HEK293 (cell line): Measurements from ENCODE around the gene RAD51.

ENCODE experiments used
- CTCF ChIA-PET: fragments of 350-600 bp; formaldehyde crosslinking; extraction: SDS; loops from one replicate; lab custom pipeline; 2021; ENCODE audit warnings: antibody characterized with exemption; lab: Yijun Ruan, JAX
- POLR2A ChIA-PET: fragments of 300-600 bp; formaldehyde crosslinking; extraction: SDS; loops from one replicate; lab custom pipeline; 2020; ENCODE audit warnings: antibody characterized with exemption, inconsistent platforms; lab: Yijun Ruan, JAX
- H3K27ac ChIP-seq: fragments of 200-500 bp; sonication (Bioruptor generic); 2 replicates; pipeline ENCODE4 v1.5.1; 2014; ENCODE audit warnings: low read depth, low read length, control low read depth, inconsistent platforms; ENCODE audit errors: extremely low read depth
- H3K36me3 ChIP-seq, 2 experiments: fragments of 200-500 bp in 1 of 2; sonication (Bioruptor generic) in 1 of 2; 1 replicate in 1 of 2; 2 replicates in 1 of 2; pipeline ENCODE4 v1.5.1; 2014 to 2017; ENCODE audit warnings: inconsistent platforms in 2 of 2, low read length in 2 of 2; ENCODE audit not compliant: control insufficient read depth in 2 of 2, insufficient read depth in 1 of 2
- H3K4me1 ChIP-seq: fragments of 200-500 bp; sonication (Bioruptor generic); 2 replicates; pipeline ENCODE4 v1.5.1; 2014; ENCODE audit warnings: mild to moderate bottlenecking, low read length, inconsistent platforms; ENCODE audit not compliant: control insufficient read depth, insufficient read depth
- H3K4me3 ChIP-seq: 2 replicates; pipeline ENCODE4 v1.5.1; 2011; ENCODE audit warnings: low read depth, mild to moderate bottlenecking, control low read depth, low read length, moderate library complexity
- H3K9me3 ChIP-seq: fragments of 200-500 bp; sonication (Bioruptor generic); 2 replicates; pipeline ENCODE4 v1.5.1; 2014; ENCODE audit warnings: low read depth, low read length, inconsistent platforms; ENCODE audit not compliant: control insufficient read depth, insufficient read depth
- MYNN ChIP-seq: fragments of 450-650 bp; formaldehyde crosslinking; IDR thresholded peaks from 2 replicates; pipeline ENCODE4 v1.5.1; 2016; ENCODE audit warnings: missing biosample characterization, missing genetic modification characterization, borderline replicate concordance
- RBAK ChIP-seq: fragments of 450-650 bp; formaldehyde crosslinking; IDR thresholded peaks from 2 replicates; pipeline ENCODE4 v1.5.1; 2016; ENCODE audit warnings: missing biosample characterization, missing genetic modification characterization
- SALL2 ChIP-seq: fragments of 450-650 bp; formaldehyde crosslinking; IDR thresholded peaks from 2 replicates; pipeline ENCODE4 v1.5.0; 2017; ENCODE audit warnings: missing biosample characterization, mild to moderate bottlenecking, missing genetic modification characterization, borderline replicate concordance
- YY1 ChIP-seq: fragments of 450-650 bp; formaldehyde crosslinking; IDR thresholded peaks from 2 replicates; pipeline ENCODE4 v1.5.1; 2018; ENCODE audit warnings: missing biosample characterization, missing genetic modification characterization
- ZBTB17 ChIP-seq: fragments of 450-650 bp; formaldehyde crosslinking; IDR thresholded peaks from 2 replicates; pipeline ENCODE4 v1.5.1; 2016; ENCODE audit warnings: missing biosample characterization, missing genetic modification characterization
- ZNF10 ChIP-seq: fragments of 450-650 bp; formaldehyde crosslinking; IDR thresholded peaks from 2 replicates; pipeline ENCODE4 v1.5.1; 2017; ENCODE audit warnings: missing biosample characterization, missing genetic modification characterization
- ZNF114 ChIP-seq: fragments of 450-650 bp; formaldehyde crosslinking; IDR thresholded peaks from 2 replicates; pipeline ENCODE4 v1.5.0; 2017; ENCODE audit warnings: missing biosample characterization, missing genetic modification characterization
- ZNF302 ChIP-seq: fragments of 450-650 bp; formaldehyde crosslinking; IDR thresholded peaks from 2 replicates; pipeline ENCODE4 v1.5.1; 2016; ENCODE audit warnings: missing biosample characterization, missing genetic modification characterization, low read depth
- ZNF366 ChIP-seq: fragments of 450-650 bp; formaldehyde crosslinking; conservative IDR thresholded peaks from 2 replicates; pipeline ENCODE4 v1.5.1; 2016; ENCODE audit warnings: missing biosample characterization, missing genetic modification characterization
- ZNF433 ChIP-seq: fragments of 450-650 bp; formaldehyde crosslinking; IDR thresholded peaks from 2 replicates; pipeline ENCODE4 v1.5.1; 2016; ENCODE audit warnings: missing biosample characterization, missing genetic modification characterization, low read depth
- ZNF549 ChIP-seq: fragments of 450-650 bp; IDR thresholded peaks from 2 replicates; pipeline ENCODE4 v1.5.1; 2018; ENCODE audit warnings: missing biosample characterization, missing genetic modification characterization, mild to moderate bottlenecking, inconsistent platforms, moderate library complexity
- ZNF561 ChIP-seq: fragments of 450-650 bp; IDR thresholded peaks from 2 replicates; pipeline ENCODE4 v1.5.1; 2018; ENCODE audit warnings: missing biosample characterization, missing genetic modification characterization, borderline replicate concordance
- TF ChIP-seq, protein P1 (sequence below): fragments of 450-650 bp; IDR thresholded peaks from 2 replicates; pipeline ENCODE4 v1.5.1; 2018; ENCODE audit warnings: missing biosample characterization, missing genetic modification characterization
- TF ChIP-seq, protein P2 (sequence below): fragments of 450-650 bp; formaldehyde crosslinking; IDR thresholded peaks from 2 replicates; pipeline ENCODE4 v1.5.1; 2016; ENCODE audit warnings: missing biosample characterization, missing genetic modification characterization
- TF ChIP-seq, protein P3 (sequence below): fragments of 450-650 bp; formaldehyde crosslinking; IDR thresholded peaks from 2 replicates; pipeline ENCODE4 v1.5.1; 2016; ENCODE audit warnings: missing biosample characterization, missing genetic modification characterization
- TF ChIP-seq, protein P4 (sequence below): fragments of 450-650 bp; formaldehyde crosslinking; IDR thresholded peaks from 2 replicates; pipeline ENCODE4 v1.5.1; 2017; ENCODE audit warnings: missing biosample characterization, missing genetic modification characterization
- TF ChIP-seq, protein P5 (sequence below): fragments of 450-650 bp; formaldehyde crosslinking; IDR thresholded peaks from 2 replicates; pipeline ENCODE4 v1.5.1; 2016; ENCODE audit warnings: missing biosample characterization, missing genetic modification characterization, low read depth
- TF ChIP-seq, protein P6 (sequence below): fragments of 450-650 bp; formaldehyde crosslinking; IDR thresholded peaks from 2 replicates; pipeline ENCODE4 v1.5.1; 2016; ENCODE audit warnings: missing biosample characterization, missing genetic modification characterization
- TF ChIP-seq, protein P7 (sequence below): fragments of 450-650 bp; formaldehyde crosslinking; IDR thresholded peaks from 2 replicates; pipeline ENCODE4 v1.5.1; 2016; ENCODE audit warnings: missing biosample characterization, missing genetic modification characterization
- TF ChIP-seq, protein P8 (sequence below): fragments of 450-650 bp; formaldehyde crosslinking; IDR thresholded peaks from 2 replicates; pipeline ENCODE4 v1.5.1; 2017; ENCODE audit warnings: missing biosample characterization, missing genetic modification characterization

Gene RAD51

DNA sequence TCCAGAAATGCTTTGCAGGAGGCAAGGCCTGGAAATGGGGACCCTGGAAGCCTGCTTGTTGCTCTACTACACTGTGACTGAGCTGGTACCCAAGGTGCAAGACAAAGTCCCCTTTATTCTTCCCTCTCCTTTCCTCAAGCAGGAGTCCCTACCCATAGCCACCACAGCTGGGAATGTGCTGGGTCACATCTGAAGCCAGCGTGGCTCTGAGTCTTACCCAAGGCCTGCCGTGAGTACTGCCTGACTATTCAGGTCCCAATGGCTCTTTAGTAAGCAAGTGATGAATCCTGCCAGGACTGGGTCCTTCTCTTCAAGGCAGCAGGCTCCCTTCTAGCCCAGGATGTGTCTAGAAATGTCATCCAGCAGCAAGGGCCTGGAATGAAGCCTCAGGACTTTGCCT lies 9.6 kb upstream of the RAD51 start (continued):
- TF ChIP-seq ZNF366 (tag by site-specific recombination): no peak
- TF ChIP-seq, protein P1, sequence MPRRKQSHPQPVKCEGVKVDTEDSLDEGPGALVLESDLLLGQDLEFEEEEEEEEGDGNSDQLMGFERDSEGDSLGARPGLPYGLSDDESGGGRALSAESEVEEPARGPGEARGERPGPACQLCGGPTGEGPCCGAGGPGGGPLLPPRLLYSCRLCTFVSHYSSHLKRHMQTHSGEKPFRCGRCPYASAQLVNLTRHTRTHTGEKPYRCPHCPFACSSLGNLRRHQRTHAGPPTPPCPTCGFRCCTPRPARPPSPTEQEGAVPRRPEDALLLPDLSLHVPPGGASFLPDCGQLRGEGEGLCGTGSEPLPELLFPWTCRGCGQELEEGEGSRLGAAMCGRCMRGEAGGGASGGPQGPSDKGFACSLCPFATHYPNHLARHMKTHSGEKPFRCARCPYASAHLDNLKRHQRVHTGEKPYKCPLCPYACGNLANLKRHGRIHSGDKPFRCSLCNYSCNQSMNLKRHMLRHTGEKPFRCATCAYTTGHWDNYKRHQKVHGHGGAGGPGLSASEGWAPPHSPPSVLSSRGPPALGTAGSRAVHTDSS (tag by site-specific recombination): no peak
- TF ChIP-seq, protein P2, sequence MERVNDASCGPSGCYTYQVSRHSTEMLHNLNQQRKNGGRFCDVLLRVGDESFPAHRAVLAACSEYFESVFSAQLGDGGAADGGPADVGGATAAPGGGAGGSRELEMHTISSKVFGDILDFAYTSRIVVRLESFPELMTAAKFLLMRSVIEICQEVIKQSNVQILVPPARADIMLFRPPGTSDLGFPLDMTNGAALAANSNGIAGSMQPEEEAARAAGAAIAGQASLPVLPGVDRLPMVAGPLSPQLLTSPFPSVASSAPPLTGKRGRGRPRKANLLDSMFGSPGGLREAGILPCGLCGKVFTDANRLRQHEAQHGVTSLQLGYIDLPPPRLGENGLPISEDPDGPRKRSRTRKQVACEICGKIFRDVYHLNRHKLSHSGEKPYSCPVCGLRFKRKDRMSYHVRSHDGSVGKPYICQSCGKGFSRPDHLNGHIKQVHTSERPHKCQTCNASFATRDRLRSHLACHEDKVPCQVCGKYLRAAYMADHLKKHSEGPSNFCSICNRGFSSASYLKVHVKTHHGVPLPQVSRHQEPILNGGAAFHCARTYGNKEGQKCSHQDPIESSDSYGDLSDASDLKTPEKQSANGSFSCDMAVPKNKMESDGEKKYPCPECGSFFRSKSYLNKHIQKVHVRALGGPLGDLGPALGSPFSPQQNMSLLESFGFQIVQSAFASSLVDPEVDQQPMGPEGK (tag by site-specific recombination): no peak
- TF ChIP-seq, protein P3, sequence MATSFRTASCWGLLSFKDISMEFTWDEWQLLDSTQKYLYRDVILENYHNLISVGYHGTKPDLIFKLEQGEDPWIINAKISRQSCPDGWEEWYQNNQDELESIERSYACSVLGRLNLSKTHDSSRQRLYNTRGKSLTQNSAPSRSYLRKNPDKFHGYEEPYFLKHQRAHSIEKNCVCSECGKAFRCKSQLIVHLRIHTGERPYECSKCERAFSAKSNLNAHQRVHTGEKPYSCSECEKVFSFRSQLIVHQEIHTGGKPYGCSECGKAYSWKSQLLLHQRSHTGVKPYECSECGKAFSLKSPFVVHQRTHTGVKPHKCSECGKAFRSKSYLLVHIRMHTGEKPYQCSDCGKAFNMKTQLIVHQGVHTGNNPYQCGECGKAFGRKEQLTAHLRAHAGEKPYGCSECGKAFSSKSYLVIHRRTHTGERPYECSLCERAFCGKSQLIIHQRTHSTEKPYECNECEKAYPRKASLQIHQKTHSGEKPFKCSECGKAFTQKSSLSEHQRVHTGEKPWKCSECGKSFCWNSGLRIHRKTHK: no peak
- no peak for TF ChIP-seq YY1 (tag by site-specific recombination)
- TF ChIP-seq, protein P4, sequence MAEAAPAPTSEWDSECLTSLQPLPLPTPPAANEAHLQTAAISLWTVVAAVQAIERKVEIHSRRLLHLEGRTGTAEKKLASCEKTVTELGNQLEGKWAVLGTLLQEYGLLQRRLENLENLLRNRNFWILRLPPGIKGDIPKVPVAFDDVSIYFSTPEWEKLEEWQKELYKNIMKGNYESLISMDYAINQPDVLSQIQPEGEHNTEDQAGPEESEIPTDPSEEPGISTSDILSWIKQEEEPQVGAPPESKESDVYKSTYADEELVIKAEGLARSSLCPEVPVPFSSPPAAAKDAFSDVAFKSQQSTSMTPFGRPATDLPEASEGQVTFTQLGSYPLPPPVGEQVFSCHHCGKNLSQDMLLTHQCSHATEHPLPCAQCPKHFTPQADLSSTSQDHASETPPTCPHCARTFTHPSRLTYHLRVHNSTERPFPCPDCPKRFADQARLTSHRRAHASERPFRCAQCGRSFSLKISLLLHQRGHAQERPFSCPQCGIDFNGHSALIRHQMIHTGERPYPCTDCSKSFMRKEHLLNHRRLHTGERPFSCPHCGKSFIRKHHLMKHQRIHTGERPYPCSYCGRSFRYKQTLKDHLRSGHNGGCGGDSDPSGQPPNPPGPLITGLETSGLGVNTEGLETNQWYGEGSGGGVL (tag by site-specific recombination): no peak
- no peak for TF ChIP-seq ZNF302 (tag by site-specific recombination)
- TF ChIP-seq, protein P5, sequence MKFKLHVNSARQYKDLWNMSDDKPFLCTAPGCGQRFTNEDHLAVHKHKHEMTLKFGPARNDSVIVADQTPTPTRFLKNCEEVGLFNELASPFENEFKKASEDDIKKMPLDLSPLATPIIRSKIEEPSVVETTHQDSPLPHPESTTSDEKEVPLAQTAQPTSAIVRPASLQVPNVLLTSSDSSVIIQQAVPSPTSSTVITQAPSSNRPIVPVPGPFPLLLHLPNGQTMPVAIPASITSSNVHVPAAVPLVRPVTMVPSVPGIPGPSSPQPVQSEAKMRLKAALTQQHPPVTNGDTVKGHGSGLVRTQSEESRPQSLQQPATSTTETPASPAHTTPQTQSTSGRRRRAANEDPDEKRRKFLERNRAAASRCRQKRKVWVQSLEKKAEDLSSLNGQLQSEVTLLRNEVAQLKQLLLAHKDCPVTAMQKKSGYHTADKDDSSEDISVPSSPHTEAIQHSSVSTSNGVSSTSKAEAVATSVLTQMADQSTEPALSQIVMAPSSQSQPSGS: no peak
- no peak for TF ChIP-seq ZNF10
- TF ChIP-seq, protein P6, sequence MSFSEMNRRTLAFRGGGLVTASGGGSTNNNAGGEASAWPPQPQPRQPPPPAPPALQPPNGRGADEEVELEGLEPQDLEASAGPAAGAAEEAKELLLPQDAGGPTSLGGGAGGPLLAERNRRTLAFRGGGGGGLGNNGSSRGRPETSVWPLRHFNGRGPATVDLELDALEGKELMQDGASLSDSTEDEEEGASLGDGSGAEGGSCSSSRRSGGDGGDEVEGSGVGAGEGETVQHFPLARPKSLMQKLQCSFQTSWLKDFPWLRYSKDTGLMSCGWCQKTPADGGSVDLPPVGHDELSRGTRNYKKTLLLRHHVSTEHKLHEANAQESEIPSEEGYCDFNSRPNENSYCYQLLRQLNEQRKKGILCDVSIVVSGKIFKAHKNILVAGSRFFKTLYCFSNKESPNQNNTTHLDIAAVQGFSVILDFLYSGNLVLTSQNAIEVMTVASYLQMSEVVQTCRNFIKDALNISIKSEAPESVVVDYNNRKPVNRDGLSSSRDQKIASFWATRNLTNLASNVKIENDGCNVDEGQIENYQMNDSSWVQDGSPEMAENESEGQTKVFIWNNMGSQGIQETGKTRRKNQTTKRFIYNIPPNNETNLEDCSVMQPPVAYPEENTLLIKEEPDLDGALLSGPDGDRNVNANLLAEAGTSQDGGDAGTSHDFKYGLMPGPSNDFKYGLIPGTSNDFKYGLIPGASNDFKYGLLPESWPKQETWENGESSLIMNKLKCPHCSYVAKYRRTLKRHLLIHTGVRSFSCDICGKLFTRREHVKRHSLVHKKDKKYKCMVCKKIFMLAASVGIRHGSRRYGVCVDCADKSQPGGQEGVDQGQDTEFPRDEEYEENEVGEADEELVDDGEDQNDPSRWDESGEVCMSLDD (tag by site-specific recombination): no peak
- TF ChIP-seq ZNF561: no peak
- TF ChIP-seq SALL2 (tag by site-specific recombination): no peak

DNA sequence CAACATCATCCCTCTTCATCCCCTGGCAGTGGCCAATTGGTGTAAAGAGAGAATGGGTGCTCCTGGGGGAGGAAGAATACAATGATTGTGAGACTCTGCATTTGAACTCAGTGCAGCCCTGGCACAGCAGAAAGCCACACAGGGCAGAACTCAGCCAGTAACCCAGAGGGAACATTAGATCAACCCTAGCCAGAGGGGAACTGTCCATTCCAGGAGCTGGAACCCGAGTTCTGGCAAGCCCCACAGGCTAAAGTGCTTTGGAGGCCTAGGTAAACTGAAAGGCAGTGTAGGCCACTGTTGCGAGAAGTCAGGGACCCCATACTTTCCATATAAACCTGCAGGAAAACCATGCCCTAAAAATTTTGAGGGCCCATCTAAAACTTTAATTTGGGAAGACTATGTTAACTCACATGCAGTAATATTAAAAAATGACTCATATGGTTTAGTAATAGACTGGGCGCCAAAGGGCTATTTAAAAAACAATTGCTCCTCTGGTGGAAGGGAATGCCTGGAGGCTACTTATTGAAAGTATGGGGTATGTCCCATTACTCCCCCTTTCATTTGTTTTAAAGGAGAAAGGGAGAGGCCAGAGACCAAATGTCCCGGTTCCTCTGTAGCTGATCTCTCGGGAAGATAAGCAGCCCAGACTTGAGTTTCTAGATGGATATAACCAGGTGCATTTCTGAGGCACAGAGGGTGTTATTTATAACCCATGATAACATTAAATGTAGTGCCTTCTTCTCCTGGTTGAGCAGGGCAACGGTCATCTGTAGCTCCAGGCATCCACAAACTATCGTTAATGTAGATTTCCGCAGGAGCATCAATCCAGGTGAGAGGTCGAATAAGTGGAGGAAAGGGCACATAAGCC lies 5.8 kb upstream of the RAD51 start:
- no peak overlapping the region for H3K27ac ChIP-seq
- H3K4me1 ChIP-seq: no peaks in the 10 kb centered on the region
- H3K9me3 ChIP-seq: no peaks in the 10 kb centered on the region
- CTCF ChIA-PET: no interaction called here
- no peak overlapping the region for H3K4me3 ChIP-seq
- POLR2A ChIA-PET: no interaction called here
- peaks cover 0 to 5% of the 10 kb centered on the region in 2 experiments for H3K36me3 ChIP-seq
- TF ChIP-seq ZNF549 (tag by site-specific recombination): no peak
- no peak for TF ChIP-seq RBAK (tag by site-specific recombination)
- TF ChIP-seq ZNF433 (tag by site-specific recombination): no peak
- TF ChIP-seq, protein P7, sequence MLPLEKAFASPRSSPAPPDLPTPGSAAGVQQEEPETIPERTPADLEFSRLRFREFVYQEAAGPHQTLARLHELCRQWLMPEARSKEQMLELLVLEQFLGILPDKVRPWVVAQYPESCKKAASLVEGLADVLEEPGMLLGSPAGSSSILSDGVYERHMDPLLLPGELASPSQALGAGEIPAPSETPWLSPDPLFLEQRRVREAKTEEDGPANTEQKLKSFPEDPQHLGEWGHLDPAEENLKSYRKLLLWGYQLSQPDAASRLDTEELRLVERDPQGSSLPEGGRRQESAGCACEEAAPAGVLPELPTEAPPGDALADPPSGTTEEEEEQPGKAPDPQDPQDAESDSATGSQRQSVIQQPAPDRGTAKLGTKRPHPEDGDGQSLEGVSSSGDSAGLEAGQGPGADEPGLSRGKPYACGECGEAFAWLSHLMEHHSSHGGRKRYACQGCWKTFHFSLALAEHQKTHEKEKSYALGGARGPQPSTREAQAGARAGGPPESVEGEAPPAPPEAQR (tag by site-specific recombination): no peak
- TF ChIP-seq, protein P8, sequence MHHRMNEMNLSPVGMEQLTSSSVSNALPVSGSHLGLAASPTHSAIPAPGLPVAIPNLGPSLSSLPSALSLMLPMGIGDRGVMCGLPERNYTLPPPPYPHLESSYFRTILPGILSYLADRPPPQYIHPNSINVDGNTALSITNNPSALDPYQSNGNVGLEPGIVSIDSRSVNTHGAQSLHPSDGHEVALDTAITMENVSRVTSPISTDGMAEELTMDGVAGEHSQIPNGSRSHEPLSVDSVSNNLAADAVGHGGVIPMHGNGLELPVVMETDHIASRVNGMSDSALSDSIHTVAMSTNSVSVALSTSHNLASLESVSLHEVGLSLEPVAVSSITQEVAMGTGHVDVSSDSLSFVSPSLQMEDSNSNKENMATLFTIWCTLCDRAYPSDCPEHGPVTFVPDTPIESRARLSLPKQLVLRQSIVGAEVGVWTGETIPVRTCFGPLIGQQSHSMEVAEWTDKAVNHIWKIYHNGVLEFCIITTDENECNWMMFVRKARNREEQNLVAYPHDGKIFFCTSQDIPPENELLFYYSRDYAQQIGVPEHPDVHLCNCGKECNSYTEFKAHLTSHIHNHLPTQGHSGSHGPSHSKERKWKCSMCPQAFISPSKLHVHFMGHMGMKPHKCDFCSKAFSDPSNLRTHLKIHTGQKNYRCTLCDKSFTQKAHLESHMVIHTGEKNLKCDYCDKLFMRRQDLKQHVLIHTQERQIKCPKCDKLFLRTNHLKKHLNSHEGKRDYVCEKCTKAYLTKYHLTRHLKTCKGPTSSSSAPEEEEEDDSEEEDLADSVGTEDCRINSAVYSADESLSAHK: no peak
- TF ChIP-seq MYNN (tag by site-specific recombination): no peak
- TF ChIP-seq ZNF114 (tag by site-specific recombination): no peak
- no peak for TF ChIP-seq ZBTB17
